ENCODE measurements around the gene RABGGTA. TPM values are rescaled to one million over a fixed set of nuclear protein-coding genes. Genes with fewer than 3 reads are reported as not detected.

The RABGGTA gene
- total and polyA plus RNA-seq, 9 of the 15 experiments (the other 6 are each of a cell fraction or from before 2014, with no cell fraction given) = 4.5 to 24.2 (median 15.5) TPM

- in situ Hi-C loops (cut with MboI) = no loop called here
- H3K27ac ChIP-seq (ENCODE audit: extremely low read depth, low read depth, low read length) = peak overlapping the region; percentile 89
- peaks cover 6 to 15% of the 10 kb centered on the region in 2 experiments for H3K4me1 ChIP-seq (replicated peaks in 1 of 2; ENCODE audit: control insufficient read depth in 2 of 2, insufficient read depth in 2 of 2, low read length in 2 of 2)
- H3K4me2 ChIP-seq (ENCODE audit: insufficient read depth, low read length) = peak overlapping the region; percentile 98
- H3K27me3 ChIP-seq (ENCODE audit: control insufficient read depth in 2 of 2, insufficient read depth in 2 of 2, low read length in 2 of 2) = no peaks in the 10 kb centered on the region
- H3K79me2 ChIP-seq (ENCODE audit: control insufficient read depth, insufficient read depth, low read length) = peaks cover 46% of the 10 kb centered on the region
- H4K20me1 ChIP-seq (replicated peaks; ENCODE audit: control insufficient read depth, insufficient read depth, low read length) = no peaks in the 10 kb centered on the region
- TSS peak; percentile 82 for BruUV-seq (replicated peaks)
- H2AFZ ChIP-seq (ENCODE audit: low read depth, low read length) = peak overlapping the region; percentile 99
- ATAC-seq (peak; percentile 44), DNase-seq (ENCODE audit: extremely low read depth in 1 of 4, low spot score in 3 of 4) (peak in 3 of 4 experiments; percentile 16 to 18 (median 17)), FAIRE-seq (no peak)
- intact Hi-C loops (cut with micrococcal nuclease) = loop anchor here (2.0 kb wide), 1 partner anchor 15 kb away; the partner anchor contains the start of gene MDP1
- peak overlapping the region; percentile 72 to 94 for H3K9ac ChIP-seq (ENCODE audit: insufficient read depth in 1 of 2, low read depth in 2 of 2, low read length in 2 of 2)
- H3K9me1 ChIP-seq (ENCODE audit: control insufficient read depth, insufficient read depth, low read length) = no peaks in the 10 kb centered on the region
- ChIA-PET POLR2A (interaction anchor here (0.9 kb wide), 1 partner anchor 16 kb away, joined by 3 read pairs; the partner anchor contains the start of gene MDP1), CTCF (ENCODE audit: low intra/inter-chr PET ratio) (no interaction called here)
- no peaks in the 10 kb centered on the region for H3K9me3 ChIP-seq (replicated peaks; ENCODE audit: control insufficient read depth, insufficient read depth, low read depth, low read length)
- peaks cover 29% of the 10 kb centered on the region for H3K36me3 ChIP-seq (ENCODE audit: control insufficient read depth, insufficient read depth, low read length)
- WGBS (ENCODE audit: insufficient coverage, low coverage, missing lambda C conversion rate) = 2% methylated on average over 21 of the region's 23 CpGs
- H3K4me3 ChIP-seq = peak overlapping the region; percentile 54
- TF ChIP-seq ZBTB7A (IDR thresholded peaks at IDR 0.05; ENCODE audit: borderline replicate concordance, control insufficient read depth, low read depth, low read length) = peak; percentile 34; the same call in 1 of the 2 replicates
- no peak for TF ChIP-seq ZC3H11A (IDR thresholded peaks at IDR 0.05; ENCODE audit: low read depth, low read length)
- no peak for TF ChIP-seq SUPT5H (IDR thresholded peaks at IDR 0.05)
- no peak for TF ChIP-seq RUNX1 (IDR thresholded peaks at IDR 0.05; ENCODE audit: low read depth)
- no peak for TF ChIP-seq BRD9 (IDR thresholded peaks at IDR 0.05; ENCODE audit: low read depth, partially characterized antibody)
- no peak for TF ChIP-seq ZNF668 (CRISPR knock-in tag; IDR thresholded peaks at IDR 0.05)
- TF ChIP-seq TRIM24 (IDR thresholded peaks at IDR 0.05) = no peak
- peak; percentile 86 for TF ChIP-seq PRDM10 (IDR thresholded peaks at IDR 0.05; ENCODE audit: partially characterized antibody)
- TF ChIP-seq TCFL5 (CRISPR knock-in tag; conservative IDR thresholded peaks at IDR 0.05) = no peak
- no peak for TF ChIP-seq ATF6 (CRISPR knock-in tag; IDR thresholded peaks at IDR 0.05)
- TF ChIP-seq ETV6 (IDR thresholded peaks at IDR 0.05; ENCODE audit: borderline replicate concordance in 1 of 2, low read depth in 2 of 2, low read length in 1 of 2) = no peak
- no peak for TF ChIP-seq ETV6 (CRISPR knock-in tag; IDR thresholded peaks at IDR 0.05; ENCODE audit: borderline replicate concordance)
- TF ChIP-seq ARID2 (IDR thresholded peaks at IDR 0.05) = no peak
- TF ChIP-seq CHD1 (IDR thresholded peaks at IDR 0.05; ENCODE audit: low read length) = no peak
- 0 out of 2 replicates have a peak, but pooled peaks have one; percentile 14 for TF ChIP-seq ZNF316 (IDR thresholded peaks at IDR 0.05)
- no peak for TF ChIP-seq NCOA4 (IDR thresholded peaks at IDR 0.05; ENCODE audit: partially characterized antibody)
- no peak for TF ChIP-seq OTX1 (CRISPR knock-in tag; IDR thresholded peaks at IDR 0.05)
Observed at GRCh38 chr14:24231263-24232120, 39.9 kb downstream of the RABGGTA start.

Data from K562 (cell line).